Posterior cingulate gyrus (tissue), 11 donors: ENCODE data around the gene PARD3.
"Not testable (repeated sequence)": the region's sequence is repeated elsewhere in the genome, so short reads cannot be mapped to it uniquely, and the experiment has no call there.

Experiments used
- DNase-seq, 10 donors: peaks; one replicate each; pipeline versions ENCODE4 v3.0.0 to v3.0.0-alpha.2; 2020 to 2021; ENCODE audit warnings: mixed read lengths in 3 of 10
- intact Hi-C: fragments of 100-400 bp; cut with DNase I; formaldehyde crosslinking; loops from one replicate; pipeline ENCODE4 v1.15.1; 2023

Gene PARD3

GRCh38 chr10:34464000-34464399 is 351.1 kb downstream of the PARD3 start:
- intact Hi-C loops = no loop called here
- no peak for DNase-seq

- intact Hi-C loops = no loop called here
- DNase-seq = no peak
These were observed 352.1 kb downstream of the PARD3 start for GRCh38 chr10:34462993-34463392.

- intact Hi-C loops = no loop called here
- DNase-seq = no peak
These were observed 353.0 kb downstream of the PARD3 start for GRCh38 chr10:34462056-34462455.

DNA sequence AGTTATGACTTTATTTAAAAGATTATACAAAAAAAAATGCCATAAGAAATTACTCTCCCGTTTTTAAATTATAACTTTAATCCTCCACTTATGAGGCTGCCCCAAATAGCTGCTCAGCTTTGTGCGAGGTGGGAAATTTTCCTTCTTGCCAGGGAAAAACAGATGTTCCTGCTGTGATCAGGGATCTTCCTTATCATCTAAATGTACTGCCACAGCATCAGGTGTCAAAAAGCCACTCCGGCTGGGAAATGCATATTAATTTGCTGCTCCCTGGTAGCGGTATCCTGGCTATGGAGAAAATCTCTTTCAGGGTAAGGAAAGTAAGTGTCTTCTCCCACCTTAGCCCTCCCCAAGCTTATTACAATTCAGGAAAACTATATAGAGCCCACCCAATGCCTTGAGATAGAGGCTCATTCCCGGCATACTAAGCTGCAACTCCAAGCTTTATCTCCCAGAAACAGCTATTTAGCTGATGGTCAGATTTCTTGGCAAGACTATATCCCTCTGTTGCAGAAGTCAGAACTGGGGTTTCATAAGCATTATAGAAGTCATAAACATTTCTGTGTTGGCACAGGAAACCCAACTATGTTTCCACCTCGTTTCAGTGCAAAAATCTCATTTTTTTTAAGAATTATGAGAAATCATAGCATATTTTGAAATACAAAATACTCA is 360.4 kb downstream of the PARD3 start:
- intact Hi-C loops = no loop called here
- no peak for DNase-seq

GRCh38 chr10:34449836-34450235 is 365.3 kb downstream of the PARD3 start:
- DNase-seq = no peak
- intact Hi-C loops = no loop called here

DNA sequence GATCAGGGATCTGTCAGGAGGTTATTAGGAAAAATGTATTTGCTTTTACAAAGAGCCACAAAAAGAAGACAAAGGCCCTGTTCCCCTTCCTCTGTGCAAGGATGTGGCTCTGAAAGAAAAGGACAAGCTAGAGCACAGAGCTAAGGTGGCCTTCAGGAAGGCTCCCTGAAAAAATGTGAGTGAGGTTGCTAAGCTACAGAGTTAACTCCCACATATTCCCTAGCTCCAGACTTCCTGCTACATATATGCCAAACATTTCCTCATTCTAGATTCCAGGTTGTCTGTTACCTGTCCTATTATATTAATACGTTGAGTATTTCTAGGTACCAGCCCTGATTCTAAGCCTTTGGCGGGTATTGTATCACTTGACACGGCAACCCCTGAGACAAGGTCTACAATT is 369.0 kb downstream of the PARD3 start:
- intact Hi-C loops = no loop called here
- DNase-seq = no peak

DNA sequence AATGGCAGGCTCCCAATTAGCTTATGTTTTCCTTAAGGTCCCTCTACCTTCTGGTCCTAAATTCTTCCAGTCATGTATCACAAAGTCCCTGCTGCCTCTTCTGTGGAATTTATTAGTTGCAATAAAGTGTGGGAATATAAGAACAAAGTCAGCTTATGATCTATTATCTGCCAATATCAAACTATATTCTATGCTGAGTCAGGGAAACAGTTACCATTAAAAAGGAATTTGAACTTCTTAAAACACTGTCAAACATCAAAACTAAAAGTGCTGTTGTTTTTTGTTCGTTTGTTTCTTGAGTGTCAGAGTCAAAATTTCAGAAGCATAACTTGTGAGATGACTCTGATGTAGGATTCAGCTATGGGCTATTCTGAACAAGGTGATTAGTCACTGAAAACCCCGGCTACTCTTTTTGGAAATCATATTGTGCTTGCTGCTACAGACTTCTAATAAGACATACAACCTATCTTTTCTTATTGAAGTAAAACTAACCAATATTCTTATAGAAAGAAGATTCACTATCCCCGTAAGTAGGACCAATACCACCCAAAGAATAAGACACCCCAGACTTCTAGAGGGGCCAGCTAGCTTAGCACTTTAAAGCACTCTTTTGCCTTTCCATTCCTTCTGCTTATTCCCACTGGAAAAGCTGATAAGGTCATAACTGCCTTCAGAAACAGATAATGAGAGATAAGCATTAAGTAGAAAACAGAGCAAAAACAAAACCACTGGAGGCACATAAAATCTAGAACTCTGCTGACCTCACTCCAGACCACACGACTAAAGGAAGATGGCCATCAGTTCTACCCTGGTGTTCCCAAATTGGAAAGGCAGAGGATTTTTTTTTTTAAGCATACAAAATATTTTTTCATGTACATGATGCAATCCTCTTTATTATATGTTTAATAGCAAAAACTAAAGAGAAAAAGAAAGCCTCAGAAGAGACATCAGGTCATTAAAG is 370.6 kb downstream of the PARD3 start:
- DNase-seq = no peak
- intact Hi-C loops = no loop called here

DNA sequence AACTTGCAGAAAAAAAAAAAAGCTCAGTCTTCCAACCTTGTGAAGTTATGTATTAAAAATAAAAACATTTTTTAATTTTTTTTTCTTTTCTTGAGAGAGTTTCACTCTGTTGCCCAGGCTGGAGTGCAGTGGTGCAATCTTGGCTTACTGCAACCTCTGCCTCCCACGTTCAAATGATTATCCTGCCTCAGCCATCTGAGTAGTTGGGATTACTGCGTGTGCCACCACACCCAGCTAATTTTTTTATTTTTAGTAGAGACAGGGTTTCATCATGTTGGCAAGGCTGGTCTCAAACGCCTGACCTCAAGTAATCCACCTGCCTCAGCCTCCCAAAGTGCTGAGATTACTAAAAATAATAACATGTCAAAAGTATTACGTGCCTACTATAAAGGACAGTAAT is 375.7 kb downstream of the PARD3 start:
- intact Hi-C loops, DNase-seq: not testable (repeated sequence)

- DNase-seq = no peak
- intact Hi-C loops = no loop called here
These were observed 376.4 kb downstream of the PARD3 start for GRCh38 chr10:34438741-34439140.

DNA sequence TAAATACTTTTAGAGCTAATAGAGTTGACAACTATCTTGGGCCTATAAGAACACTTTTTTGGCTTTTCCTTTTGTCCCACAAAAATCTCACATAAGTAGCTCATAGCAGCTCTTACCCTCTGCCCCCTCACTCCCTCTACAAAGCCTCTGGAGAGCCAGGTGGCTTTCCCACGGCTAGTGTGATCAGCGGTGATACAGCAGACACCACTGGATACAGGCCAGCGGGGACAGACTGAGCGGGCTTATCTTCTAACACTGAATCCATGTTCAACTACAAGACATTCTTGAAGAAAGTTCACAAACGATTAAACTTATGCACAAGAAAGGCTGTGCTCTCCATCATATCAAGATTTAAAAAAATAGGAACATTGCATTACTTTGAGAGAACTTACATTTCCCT is 377.2 kb downstream of the PARD3 start:
- DNase-seq = no peak
- intact Hi-C loops = no loop called here

GRCh38 chr10:34434119-34434594 is 380.9 kb downstream of the PARD3 start:
- intact Hi-C loops = no loop called here
- no peak for DNase-seq

DNA sequence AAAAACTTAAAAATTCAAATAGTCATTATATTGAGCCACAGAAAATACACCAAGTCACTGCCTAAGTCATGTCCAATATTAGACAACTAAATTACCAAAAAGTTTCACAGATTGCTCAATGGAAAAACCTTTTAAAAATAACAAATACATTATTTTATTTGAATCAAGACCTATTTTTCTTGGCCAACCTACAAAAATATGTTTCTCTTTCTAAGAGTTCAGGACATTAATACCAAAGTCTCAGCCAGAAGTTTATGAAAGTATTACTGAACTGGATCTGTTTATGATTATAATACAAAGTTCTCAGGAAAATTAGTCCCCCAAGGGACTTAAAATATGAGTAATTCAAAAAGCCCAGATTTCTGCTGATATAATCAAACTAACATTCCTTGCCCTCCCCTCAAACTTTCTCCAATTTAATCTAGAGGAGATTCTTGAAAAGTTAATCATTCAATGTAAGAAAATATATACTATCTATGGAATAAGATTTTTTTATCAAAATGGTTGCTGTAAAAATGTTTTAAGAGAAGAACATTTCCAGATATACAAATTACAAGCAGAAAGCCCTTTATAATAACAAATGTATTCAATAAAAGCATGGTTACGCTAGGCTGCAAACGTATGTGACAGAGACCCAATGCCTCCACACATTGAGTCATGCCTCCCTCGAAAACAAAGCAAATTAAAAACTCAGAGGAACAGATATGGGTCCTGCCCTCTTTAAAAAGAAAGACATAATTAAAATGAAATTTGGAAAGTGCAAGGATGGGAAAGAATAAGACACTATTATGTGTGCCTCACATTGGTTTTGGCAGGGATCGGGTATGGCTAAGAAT is 381.6 kb downstream of the PARD3 start:
- DNase-seq = no peak
- intact Hi-C loops = no loop called here

- DNase-seq = no peak
- intact Hi-C loops = no loop called here
These were observed 382.5 kb downstream of the PARD3 start for GRCh38 chr10:34432589-34432988.

GRCh38 chr10:34430685-34431084 is 384.4 kb downstream of the PARD3 start:
- no peak for DNase-seq
- intact Hi-C loops = no loop called here

DNA sequence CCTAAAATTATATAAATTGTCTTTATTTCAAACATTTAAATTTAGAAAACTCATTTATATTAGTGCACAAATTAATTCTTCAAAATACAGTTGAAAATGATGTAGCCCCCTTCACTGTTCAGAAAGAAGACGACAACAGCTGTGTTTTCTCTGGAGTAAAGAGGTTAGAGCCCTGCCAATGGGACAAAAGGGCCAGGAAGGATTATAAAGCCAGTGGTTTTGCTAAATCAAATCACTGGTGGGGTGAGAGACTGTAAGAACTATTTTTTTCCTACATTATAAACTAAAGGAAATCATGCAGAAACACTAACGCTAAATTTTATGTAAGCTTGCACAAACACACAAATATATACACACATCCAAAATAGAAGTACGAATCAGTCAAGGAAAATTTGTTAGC is 386.6 kb downstream of the PARD3 start:
- no peak for DNase-seq
- intact Hi-C loops = no loop called here

- DNase-seq = no peak
- intact Hi-C loops = no loop called here
These were observed 387.2 kb downstream of the PARD3 start for GRCh38 chr10:34427911-34428216.

DNA sequence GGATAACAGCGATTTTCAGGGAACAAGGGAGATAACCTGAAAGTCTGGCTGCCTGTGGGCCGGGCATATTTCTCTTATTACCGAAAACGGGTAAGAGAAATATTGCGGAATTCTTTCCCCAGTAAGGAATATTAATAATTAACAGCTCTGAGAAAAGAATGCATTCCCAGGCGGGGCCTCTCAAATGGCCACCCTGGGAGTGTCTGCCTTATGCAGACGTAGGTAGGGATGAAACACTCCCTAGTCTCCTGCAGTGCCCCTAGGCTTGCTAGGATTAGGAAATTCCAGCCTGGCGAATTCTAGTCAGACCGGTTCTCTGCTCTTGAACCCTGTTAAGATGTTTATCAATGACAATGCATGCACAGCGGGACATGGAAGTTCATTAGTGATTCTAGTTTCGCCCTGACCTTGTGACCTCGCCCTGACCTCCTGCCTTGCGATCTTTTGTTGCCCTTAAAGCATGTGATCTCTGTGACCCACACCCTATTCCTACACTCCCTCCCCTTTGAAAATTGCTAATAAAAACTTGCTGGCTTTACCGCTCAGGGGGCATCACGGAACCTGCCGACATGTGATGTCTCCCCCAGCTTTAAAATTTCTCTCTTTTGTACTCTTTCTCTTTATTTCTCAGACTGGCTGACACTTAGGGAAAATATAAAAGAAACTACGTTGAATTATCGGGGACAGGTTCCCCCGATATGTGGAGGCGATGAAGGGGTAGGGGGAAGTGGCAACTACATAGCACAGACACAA is 387.8 kb downstream of the PARD3 start:
- DNase-seq, intact Hi-C loops: not testable (repeated sequence)

GRCh38 chr10:34426538-34427157 is 388.4 kb downstream of the PARD3 start:
- intact Hi-C loops, DNase-seq: not testable (repeated sequence)

DNA sequence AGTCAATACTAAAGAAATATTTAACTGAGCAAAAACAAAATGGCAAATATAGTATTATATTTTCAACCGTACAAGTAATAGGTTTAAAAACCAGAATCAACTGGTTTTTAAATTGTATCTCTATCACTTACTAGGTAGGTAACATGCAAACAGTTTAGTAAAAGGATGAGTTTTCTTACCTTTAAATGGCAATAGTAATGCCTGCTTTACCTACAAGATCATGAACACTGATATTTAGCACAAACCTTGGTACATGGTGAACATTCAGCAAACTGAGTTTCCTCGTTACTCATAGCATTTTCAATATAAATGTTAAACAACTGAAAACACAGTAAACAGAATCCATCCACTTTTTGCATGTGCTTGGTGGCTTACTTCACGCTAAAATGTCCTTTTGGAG is 389.1 kb downstream of the PARD3 start:
- no peak for DNase-seq
- intact Hi-C loops = no loop called here
